Gastrocnemius medialis (tissue), 4 donors: ENCODE measurements around the gene B3GNT3. TPM values are rescaled to one million over a fixed set of nuclear protein-coding genes. Genes with fewer than 3 reads are reported as not detected.
A peak's percentile ranks its signal among the peaks of the same experiment; 100 is the strongest.

Experiments used
- ATAC-seq, 2 donors: fragments of 150-250 bp; one replicate each; pipeline ENCODE4 v1.9.1; 2016
- DNase-seq, 2 donors: peaks; one replicate each; pipeline ENCODE4 v3.0.0-alpha.2; 2019
- H3K27ac ChIP-seq, 4 donors: fragments of 200-600 bp; sonication (generic); 1 replicate in 1 of 4; 2 replicates in 3 of 4; pipeline ENCODE4 v1.5.1; 2016 to 2018; ENCODE audit warnings: mild to moderate bottlenecking in 2 of 4, moderate library complexity in 1 of 4
- H3K27me3 ChIP-seq, 3 donors: fragments of 200-600 bp; sonication (generic) in 2 of 3; 1 replicate in 1 of 3; 2 replicates in 2 of 3; pipeline versions ENCODE4 v1.5.1 to v1.6.0; 2016 to 2019; ENCODE audit warnings: mild to moderate bottlenecking in 1 of 3, moderate library complexity in 1 of 3
- H3K36me3 ChIP-seq, 2 donors: fragments of 200-600 bp; sonication (generic) in 1 of 2; one replicate each; pipeline ENCODE4 v1.5.1; 2017 to 2018
- H3K4me1 ChIP-seq, 2 donors: fragments of 200-600 bp; sonication (generic) in 1 of 2; one replicate each; pipeline ENCODE4 v1.5.1; 2016 to 2017; ENCODE audit warnings: mild to moderate bottlenecking in 2 of 2
- H3K4me3 ChIP-seq, 4 donors: fragments of 200-600 bp; sonication (generic) in 3 of 4; 1 replicate in 1 of 4; 2 replicates in 3 of 4; pipeline ENCODE4 v1.5.1; 2016 to 2019; ENCODE audit warnings: mild to moderate bottlenecking in 2 of 4
- H3K9me3 ChIP-seq, 3 donors: fragments of 200-600 bp; sonication (generic) in 2 of 3; 1 replicate in 1 of 3; 2 replicates in 2 of 3; pipeline ENCODE4 v1.5.1; 2016 to 2019
- CTCF ChIP-seq, 5 experiments: fragments of 450-650 bp in 3 of 5; fragments of 200-600 bp in 2 of 5; sonication (generic) in 2 of 5; IDR thresholded peaks in 4 of 5; conservative IDR thresholded peaks in 1 of 5; 1 replicate in 4 of 5; 2 replicates in 1 of 5; pipeline ENCODE4 v1.5.1; 2016 to 2019; ENCODE audit warnings: antibody characterized with exemption in 5 of 5, mild to moderate bottlenecking in 3 of 5, moderate library complexity in 3 of 5
- POLR2A ChIP-seq, 2 donors: fragments of 450-650 bp; IDR thresholded peaks; one replicate each; pipeline ENCODE4 v1.6.1; 2017; ENCODE audit warnings: antibody characterized with exemption in 2 of 2, mild to moderate bottlenecking in 2 of 2, moderate library complexity in 2 of 2
- in situ Hi-C, 4 donors: fragments of 200-750 bp; cut with MboI; loops; one replicate each; pipeline versions ENCODE4 v1.15.0 to v1.8.0; 2017; ENCODE audit warnings: low sequenced_read_pairs in 4 of 4
- intact Hi-C: fragments of 100-400 bp; cut with DNase I; formaldehyde crosslinking; loops from one replicate; pipeline ENCODE4 v1.15.1; 2023; ENCODE audit warnings: low total_unique reads
- total RNA-seq, 4 donors: library from RNA; depleted of rRNA; stranded (reverse); fragments of >200 nt; gene quantifications; one replicate each; pipeline versions ENCODE4 v1.1.0 to v1.2.3, GENCODE V29; 2016

The B3GNT3 gene
- total RNA-seq, 4 donors from 2014 or later, result 0.13 to 0.39 TPM; not detected in 2

GRCh38 chr19:17829855-17830566, 35.1 kb downstream of the B3GNT3 start:
- H3K9me3 ChIP-seq, result no peaks in the 10 kb centered on the region
- intact Hi-C loops (no loop called here), in situ Hi-C loops (no loop called here)
- no peak for TF ChIP-seq POLR2A (IDR thresholded peaks at IDR 0.05)
- TF ChIP-seq CTCF (IDR thresholded peaks at IDR 0.05 in 4 of 5, conservative IDR thresholded peaks at IDR 0.05 in 1 of 5), result no peak
- peaks cover 39 to 60% (median 56%) of the 10 kb centered on the region in 3 donors for H3K27me3 ChIP-seq
- no peaks in the 10 kb centered on the region for H3K4me1 ChIP-seq
- DNase-seq (no peak), ATAC-seq (no peak)
- no peaks in the 10 kb centered on the region for H3K36me3 ChIP-seq
- no peak overlapping the region for H3K4me3 ChIP-seq
- no peak overlapping the region for H3K27ac ChIP-seq

DNA sequence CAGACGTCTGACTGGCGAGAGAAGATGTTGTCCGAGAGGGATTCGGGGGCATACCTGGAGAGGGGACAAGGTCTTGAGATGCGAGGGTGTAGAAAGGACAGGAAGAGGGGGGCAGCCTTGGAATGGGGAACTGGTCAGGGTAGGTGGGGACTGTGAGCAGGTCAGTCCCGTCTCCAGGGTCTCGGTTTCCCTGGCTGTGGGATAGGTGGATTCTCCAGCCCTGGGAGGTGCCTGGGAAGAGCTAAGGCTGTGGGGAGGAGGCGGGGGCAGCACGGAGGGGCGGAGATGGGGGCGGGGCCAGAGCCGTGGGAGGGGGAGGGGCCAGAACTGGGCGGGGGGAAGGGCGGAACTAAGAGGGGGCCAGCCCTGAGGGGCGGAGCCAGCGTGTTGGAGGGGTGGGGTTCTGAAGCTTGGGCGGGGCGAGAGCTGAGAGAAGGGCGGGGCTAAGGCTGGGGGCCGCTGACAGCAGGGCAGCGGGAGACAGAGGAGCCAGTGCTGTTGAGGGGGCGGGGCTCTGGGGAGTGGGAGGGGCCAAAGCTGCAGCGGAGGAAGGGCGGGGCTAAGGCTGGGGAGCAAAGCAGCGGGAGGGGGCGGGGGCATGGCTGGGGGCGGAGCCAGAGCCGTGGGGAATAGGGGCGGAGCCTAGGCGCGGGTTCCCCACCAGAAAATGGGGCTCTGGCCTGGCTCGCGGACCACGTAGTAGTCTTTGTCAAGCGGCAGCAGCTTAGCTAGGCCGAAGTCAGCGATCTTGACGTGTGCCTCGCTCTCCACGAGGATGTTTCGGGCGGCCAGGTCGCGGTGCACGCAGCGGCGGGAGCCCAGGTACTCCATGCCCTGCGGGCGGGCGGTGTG, 35.9 kb downstream of the B3GNT3 start:
- DNase-seq (peak in 1 of 2 donors; percentile 18), ATAC-seq (peak; percentile 33 to 36)
- Histone ChIP-seq H3K4me3 (no peak overlapping the region), H3K4me1 (no peaks in the 10 kb centered on the region), H3K27me3 (peaks cover 41 to 62% (median 51%) of the 10 kb centered on the region in 3 donors), H3K27ac (no peak overlapping the region), H3K36me3 (no peaks in the 10 kb centered on the region), H3K9me3 (no peaks in the 10 kb centered on the region)
- intact Hi-C loops (no loop called here), in situ Hi-C loops (no loop called here)
- TF ChIP-seq POLR2A (IDR thresholded peaks at IDR 0.05), result no peak
- no peak for TF ChIP-seq CTCF (IDR thresholded peaks at IDR 0.05 in 4 of 5, conservative IDR thresholded peaks at IDR 0.05 in 1 of 5)

DNA sequence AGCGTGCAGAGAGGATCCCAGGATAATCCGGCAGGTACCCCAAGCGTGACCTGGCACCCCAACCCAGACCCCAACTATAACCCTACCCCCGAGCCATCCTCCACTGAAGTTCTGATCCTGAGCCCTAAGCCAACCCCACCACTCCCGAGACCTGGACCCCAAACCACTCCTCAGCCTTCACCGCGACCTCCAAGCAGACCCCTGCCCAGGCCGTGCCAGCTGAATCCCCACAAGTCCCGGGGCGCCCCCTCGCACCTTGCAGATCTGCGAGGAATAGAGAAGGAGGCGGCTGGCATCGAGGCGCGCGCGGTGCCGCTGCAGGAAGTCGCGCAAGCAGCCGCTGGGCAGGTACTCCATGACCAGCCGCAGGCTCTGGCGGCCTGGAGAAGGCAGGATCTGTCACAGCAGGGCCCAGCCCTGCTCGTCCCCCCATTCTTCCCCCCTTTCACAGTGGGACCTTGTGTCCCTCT, 36.5 kb downstream of the B3GNT3 start:
- H3K36me3 ChIP-seq, result no peaks in the 10 kb centered on the region
- DNase-seq (no peak), ATAC-seq (no peak)
- H3K9me3 ChIP-seq, result no peaks in the 10 kb centered on the region
- intact Hi-C loops (no loop called here), in situ Hi-C loops (no loop called here)
- no peak overlapping the region for H3K4me3 ChIP-seq
- TF ChIP-seq CTCF (IDR thresholded peaks at IDR 0.05 in 4 of 5, conservative IDR thresholded peaks at IDR 0.05 in 1 of 5) (no peak), POLR2A (IDR thresholded peaks at IDR 0.05) (no peak)
- H3K4me1 ChIP-seq, result no peaks in the 10 kb centered on the region
- H3K27ac ChIP-seq, result no peak overlapping the region
- H3K27me3 ChIP-seq, result peaks cover 42 to 59% (median 50%) of the 10 kb centered on the region in 3 donors

DNA sequence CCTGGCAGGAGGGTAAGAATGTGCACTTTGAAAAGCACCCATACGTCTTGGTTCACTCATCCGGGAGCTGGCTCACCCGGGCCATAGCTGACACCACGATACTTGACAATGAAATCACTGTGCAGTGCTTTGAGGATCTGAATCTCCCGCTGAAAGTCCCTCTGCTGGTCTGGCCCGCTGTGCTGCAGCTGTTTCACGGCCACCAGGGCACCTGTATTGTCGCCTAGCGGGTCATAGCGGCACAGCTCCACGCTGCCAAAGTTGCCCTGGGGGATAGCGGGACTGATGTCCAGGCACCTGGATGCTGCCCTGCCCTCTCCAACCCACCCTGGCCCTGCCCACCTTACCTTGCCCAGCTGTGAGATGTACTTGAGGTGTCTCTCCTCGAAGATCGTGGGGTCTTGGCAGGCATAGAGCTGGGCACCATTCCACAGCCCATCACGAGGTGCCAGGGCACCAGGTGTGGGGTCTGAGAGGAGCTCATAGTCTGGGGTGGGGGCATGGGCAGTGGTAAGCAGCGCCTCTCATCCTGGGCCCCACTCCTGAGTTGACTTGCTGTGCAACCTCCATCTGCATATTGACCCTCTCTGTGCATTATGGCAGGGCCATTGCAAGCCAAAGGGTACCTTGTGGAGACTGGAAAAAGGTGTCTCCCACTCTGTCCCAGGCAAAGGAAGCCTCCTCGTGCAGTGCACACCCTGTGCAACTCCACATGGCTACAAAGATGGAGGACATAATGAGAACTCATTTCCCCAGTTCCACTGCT, 37.7 kb downstream of the B3GNT3 start:
- in situ Hi-C loops (no loop called here), intact Hi-C loops (no loop called here)
- ATAC-seq (no peak), DNase-seq (no peak)
- H3K27me3 ChIP-seq, result peaks cover 42 to 50% (median 42%) of the 10 kb centered on the region in 3 donors
- H3K4me1 ChIP-seq, result no peaks in the 10 kb centered on the region
- no peaks in the 10 kb centered on the region for H3K36me3 ChIP-seq
- no peak overlapping the region for H3K27ac ChIP-seq
- no peak overlapping the region for H3K4me3 ChIP-seq
- H3K9me3 ChIP-seq, result no peaks in the 10 kb centered on the region
- TF ChIP-seq CTCF (IDR thresholded peaks at IDR 0.05 in 4 of 5, conservative IDR thresholded peaks at IDR 0.05 in 1 of 5), result no peak
- TF ChIP-seq POLR2A (IDR thresholded peaks at IDR 0.05), result no peak
